GM21717 (cell line): ENCODE measurements around the gene PTGES.
"Not testable (repeated sequence)": the region's sequence is repeated elsewhere in the genome, so short reads cannot be mapped to it uniquely, and the experiment has no call there.

Experiments
- ATAC-seq: cut with Tn5 transposase; IDR thresholded peaks from one replicate; pipeline ENCODE4 v1.9.1; 2021; ENCODE audit warnings: mild to moderate bottlenecking, moderate library complexity; ENCODE audit not compliant: unreplicated experiment

The PTGES gene

DNA sequence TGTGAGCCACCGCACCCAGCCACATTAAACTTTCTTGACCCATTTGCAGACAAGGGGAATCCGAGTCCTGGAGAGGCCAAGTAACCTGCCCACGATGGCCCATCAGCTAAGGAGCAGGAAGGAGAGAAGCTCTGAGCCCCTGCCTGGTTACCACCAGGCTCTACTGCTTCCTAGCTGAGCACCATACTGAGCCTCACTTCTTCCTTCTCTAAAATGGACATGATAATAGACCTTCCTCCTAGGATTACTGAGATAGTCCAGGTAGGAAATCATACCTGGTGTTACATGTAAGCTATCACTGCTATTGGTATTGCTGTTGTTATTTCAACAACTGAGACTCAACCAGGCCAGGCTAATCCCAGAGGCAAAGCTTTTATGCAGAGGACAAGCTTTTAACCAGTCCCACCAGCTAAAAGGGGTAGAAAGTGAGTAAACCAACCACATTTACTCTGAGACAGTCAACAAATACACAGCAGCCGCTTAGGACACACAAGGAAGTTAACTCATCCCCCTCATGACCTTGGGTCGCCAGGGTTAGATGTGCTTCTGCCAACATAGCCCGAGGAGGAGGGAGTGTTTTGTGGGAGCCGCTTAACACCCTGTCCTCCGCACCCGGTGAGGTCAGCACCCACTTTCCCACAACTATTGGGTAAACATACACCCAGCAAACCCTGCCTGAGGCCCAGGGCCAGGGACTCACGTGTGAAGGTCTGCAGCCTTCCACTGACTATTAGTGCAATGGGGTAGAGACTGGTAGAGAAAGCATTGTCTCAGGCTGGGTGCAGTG, 20.6 kb upstream of the PTGES start:
- ATAC-seq = no peak

DNA sequence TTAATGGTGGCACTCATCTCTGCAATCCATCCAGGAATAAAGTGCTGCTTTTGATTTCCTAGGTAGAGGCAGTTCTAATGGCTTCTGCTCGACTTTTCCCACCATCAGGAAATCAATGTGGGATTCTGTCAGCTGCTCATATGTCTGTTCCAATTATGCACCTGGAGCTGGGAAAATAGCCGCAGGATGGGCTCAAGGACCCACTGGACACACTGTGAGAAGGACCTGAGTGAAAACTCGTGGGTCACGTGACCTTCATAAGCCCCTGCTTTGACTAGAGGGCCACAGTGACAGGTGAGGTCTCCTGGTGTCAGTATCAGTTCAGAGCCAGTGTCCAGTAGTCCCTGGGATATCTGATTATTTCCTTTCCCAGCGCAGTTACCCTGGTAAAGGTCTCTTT, 17.9 kb upstream of the PTGES start:
- no peak for ATAC-seq

DNA sequence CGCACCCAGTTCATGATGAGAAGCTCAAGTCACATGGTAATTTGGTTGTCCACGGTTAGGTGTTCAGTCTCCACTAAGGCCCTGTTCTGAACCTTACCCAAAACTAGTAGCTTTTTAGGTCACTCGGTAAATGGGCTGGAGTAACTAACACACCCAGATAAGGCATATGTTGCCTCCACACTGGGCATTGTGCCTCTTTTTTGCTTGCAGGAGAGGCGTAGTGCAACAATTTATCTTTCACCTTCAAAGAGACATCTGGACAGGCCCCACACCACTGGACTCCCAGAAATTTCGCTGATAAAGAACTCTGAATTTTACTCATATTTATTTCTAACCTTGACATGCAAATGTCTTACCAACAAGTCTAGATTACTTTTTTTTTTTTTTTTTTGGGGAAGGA, 16.8 kb upstream of the PTGES start:
- ATAC-seq = no peak

DNA sequence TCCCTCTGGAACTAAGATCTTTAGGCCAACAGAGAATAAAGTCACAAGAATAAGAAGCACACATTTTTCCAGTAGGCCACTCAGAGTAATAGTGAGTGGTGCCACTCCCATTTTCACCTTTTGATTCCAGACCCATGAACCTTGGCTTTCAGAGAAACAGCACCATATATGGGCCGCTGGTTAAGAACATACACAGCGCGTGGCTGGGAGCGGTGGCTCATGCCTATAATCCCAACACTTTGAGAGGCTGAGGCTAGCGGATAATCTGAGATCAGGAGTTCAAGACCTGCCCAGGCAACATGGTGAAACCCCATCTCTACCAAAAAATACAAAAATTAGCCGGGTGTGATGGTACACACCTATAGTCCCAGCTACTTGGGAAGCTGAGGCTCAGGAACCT, 15.6 kb upstream of the PTGES start:
- no peak for ATAC-seq

DNA sequence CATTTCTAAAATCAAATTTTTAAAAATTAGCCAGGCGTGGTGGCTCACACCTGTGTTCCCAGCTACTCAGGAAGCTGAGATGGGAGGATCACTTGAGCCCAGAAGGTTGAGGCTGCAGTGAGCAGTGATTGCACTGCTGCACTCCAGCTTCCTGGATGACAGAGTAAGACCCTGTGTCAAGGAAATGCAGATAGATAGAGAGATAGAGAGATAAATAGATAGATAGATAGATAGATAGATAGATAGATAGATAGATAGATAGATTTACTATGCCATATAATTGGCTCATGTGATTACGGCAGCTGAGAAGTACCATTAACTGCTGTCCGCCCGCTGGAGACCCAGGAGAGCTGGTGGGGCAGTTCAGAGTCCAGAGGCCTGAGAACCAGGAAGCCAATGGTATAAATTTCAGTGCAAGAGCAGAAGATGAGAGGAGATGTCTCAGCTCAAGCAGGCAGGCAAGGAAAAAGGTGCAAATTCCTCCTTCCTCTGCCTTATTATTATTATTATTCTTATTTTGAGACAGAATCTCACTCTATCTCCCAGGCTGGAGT, 13.0 kb upstream of the PTGES start:
- ATAC-seq = no peak

DNA sequence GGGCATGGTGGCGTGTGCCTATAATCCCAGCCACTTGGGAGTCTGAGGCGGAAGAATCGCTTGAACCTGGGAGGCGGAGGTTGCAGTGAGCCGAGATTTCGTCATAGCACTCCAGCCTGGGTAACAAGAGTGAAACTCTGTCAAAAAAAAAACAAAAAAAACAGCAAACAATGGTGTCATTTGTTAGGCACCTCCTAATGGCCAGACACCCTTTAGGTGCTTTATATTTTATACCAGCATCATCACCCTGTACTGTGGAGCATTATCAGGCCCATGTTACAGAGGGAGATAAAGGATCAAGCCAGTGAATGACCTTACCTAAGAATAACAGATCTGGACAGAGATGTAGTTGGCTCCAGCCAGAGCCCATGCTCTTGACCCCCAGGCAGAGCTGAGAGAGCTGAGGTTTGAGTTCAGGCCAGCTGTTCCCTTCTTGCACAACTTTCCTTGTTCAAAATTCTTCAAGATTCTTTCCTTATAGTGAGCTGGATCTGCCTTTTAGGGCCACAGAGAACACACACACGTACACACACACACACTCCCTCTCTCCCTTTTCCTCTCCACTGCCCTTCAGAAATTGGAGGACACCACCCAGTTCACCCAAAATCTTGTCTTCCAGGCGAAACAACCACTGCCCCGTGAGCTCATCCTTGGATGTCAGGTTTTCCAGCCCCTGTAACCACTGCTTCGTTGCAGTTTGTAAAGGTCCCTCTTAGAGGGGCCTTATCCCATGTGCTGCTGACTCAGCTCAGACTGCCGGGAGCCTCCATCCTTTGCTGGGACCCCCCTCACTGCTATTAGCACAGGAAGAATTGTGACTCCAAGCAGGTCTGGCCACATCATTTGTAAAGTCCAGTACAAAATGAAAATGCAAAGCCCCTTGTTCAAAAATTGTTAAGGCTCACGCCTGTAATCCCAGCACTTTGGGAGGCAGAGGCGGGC, 10.4 kb upstream of the PTGES start:
- no peak for ATAC-seq

DNA sequence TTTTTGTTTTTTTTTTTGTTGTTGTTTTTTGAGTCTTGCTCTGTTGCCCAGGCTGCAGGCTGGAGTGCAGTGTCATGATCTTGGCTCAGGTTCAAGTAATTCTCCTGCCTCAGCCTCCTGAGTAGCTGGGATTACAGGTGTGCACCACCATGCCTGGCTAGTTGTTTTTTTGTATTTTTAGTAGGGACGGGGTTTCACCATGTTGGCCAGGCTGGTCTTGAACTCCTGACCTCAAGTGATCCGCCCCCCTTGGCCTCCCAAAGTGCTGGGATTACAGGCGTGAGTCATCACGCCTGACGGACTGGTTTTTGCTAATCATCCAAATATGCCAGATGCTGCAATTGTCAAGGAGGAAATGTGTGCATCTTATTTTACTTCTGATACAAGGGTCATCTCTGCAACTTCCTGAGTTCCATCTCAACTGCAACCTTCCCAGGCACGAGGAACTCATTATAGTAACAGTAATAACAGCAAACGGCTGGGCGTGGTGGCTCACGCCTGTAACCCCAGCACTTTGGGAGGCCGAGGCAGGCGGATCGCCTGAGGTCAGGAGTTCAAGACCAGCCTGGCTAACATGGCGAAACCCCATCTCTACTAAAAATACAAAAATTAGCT, 9.6 kb upstream of the PTGES start:
- not testable (repeated sequence) for ATAC-seq

DNA sequence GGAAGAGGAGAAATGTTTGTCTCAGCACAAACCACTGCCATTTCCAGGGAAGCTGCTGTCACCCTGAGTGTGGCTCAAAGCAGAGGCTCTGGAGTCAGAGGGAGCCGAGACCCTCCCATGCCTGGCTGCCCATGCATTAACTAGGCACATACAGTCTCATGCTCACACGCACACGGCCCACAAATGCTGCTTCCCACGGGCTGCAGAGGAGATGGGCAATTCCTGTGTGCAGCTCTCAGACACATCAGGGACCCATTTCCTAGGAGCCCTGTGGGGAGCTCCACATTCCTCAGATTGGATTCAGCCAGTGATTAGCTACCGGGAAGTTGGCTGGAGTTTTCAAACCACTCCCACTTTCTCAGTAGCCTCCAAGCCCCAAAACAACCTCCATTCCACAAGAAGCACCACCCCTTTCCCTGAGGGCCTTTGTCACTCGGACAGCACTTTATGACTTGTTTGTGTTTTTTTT, 9.1 kb upstream of the PTGES start:
- ATAC-seq = no peak

DNA sequence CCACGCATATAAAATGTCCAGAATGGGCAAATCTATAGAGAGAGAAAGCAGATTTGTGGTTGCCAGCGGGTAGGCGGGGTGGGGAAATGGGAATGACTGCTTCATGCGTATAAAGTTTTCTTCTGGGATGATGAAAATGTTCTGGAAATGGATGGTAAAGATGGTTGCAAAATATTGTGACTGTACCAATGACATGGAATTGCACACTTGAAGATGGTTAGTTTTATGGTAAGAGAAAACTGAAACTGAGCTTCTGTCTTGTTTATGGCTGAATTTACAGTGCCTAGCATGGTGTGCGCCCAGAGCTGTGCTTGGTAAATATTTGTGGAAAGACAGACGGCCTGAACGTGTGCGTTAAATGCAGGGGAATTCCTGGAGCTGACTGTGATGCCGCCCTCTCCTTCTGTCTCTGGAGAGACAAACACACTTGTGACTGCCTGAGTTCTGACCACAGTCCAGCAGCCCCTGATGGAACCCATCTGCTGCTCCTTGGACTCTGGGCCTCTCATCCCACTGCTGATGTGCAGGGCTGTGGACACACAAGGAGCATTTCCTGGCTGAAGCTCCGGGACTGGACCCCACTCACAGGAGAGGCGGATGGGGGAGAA, 8.6 kb upstream of the PTGES start:
- ATAC-seq = no peak

DNA sequence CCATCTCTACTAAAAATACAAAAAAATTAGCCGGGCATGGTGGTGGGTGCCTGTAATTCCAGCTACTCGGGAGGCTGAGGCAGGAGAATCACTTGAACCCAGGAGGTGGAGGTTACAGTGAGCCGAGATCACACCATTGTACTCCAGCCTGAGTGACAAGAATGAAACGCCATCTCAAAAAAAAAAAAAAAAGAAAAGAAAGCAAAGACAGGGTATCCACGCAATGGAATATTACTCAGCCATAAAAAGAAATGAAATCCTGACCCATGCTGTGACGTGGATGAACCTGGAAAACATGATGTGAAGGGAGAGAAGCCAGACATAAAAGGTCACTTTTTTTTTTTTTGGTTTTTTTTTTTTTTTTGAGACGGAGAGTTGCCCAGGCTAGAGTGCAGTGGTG, 7.9 kb upstream of the PTGES start:
- ATAC-seq = not testable (repeated sequence)

DNA sequence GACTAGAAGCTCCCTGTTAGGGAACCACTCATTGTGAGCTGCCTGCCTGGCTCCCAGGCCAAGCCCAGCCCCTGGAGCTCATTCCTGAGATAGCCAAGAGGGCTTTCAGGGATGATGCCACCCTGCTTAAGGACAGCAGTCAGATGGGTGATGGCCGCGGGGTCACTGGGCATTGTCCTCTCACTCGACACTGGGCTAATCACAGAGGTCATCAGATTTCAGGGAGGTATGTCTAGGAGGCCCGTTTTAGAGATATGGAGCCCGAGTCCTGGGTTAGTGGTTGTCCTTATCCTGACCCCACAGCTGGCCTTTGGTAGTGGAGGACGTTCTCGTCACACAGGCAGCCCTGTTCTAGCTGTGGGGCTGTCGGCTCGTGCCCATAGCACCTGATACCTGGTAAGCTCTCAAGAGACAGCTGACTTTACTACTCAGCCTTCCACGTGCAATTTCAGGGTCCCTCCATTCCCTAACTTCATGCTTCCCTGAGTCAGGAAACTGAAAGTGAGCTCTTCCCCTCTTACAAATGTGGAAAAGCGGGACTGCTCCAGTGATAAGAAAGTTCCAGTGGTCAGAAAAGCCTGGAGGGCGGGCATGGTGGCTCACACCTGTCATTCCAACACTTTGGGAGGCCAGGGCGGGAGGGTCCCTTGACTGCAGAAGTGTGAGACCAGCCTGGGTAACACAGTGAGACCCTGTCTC, 7.1 kb upstream of the PTGES start:
- ATAC-seq = no peak

DNA sequence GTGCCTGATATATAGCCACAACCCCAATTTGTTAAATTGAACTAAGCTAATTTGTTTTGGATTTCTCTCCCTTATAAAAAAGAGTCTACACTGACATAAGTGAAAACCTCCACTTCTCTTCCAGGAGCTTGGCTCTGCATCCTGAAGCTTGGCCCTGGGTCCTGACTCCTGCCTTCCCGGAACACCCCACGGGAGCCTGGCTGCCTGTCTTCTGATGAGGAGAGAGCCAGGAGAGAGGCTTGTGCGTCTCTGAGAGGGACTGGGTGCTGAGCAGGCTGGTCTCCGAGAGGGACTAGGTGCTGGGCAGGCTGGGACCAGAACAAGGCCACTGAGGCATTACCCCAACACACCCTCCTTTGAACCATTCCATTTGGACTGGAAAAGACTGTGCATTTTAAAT, 6.5 kb upstream of the PTGES start:
- ATAC-seq = no peak

DNA sequence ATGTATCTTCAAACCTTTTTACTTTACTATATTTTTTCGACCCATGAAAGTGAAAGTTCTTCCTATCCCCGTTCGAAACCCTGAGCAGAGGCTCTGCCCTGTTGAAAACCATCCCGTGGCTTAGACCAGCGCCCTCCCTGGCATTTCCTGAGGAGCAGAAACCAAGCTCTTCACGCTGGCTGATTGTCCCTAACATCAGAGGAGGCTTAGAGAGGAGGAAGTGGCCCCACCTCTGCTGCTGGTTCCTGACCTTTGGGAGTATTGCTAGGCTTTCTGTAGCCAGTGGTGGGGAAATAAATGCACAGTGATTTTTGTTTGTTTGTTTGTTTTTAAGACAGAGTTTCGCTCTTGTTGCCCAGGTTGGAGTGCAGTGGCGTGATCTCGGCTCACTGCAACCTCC, 4.2 kb upstream of the PTGES start:
- ATAC-seq = no peak

DNA sequence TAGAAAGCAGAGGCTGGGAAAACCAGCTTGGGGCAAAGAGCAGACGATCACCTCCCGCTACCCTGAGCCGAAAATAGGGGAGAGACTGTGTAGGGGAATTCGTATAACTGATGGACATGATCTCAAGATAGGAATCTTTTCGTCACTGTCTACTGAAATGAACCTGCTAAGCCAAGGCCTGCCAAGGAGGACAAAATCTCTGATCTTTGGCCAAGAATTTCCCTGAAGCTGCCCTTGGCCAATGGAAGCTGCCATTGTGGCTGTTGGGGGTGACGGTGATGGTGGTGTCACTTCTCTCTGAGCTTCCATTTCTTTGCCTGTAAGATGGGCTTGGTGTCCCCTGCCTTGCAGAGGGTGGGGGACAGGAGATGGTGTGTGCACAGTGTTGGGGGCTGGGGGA, 3.3 kb upstream of the PTGES start:
- no peak for ATAC-seq

DNA sequence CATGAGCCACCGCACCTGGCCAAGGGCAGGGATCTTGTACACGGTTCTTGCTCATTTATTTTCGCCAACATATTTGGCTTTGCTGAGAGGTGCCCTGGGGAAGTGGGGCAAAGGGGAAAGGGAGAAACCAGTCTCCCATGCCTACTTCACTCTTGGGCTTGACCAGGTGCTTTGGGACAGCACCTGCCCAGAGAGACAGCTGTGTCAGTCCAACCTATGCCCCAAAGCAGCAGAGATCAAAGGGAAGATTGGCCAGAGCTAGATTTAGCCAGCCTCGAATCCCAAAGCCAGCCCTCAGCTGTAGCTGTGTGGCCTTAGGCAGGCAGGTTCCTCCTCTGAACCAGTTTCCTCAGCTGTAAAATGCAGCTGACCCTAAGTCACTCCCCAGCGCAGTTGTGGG, 2.3 kb upstream of the PTGES start:
- ATAC-seq = no peak

DNA sequence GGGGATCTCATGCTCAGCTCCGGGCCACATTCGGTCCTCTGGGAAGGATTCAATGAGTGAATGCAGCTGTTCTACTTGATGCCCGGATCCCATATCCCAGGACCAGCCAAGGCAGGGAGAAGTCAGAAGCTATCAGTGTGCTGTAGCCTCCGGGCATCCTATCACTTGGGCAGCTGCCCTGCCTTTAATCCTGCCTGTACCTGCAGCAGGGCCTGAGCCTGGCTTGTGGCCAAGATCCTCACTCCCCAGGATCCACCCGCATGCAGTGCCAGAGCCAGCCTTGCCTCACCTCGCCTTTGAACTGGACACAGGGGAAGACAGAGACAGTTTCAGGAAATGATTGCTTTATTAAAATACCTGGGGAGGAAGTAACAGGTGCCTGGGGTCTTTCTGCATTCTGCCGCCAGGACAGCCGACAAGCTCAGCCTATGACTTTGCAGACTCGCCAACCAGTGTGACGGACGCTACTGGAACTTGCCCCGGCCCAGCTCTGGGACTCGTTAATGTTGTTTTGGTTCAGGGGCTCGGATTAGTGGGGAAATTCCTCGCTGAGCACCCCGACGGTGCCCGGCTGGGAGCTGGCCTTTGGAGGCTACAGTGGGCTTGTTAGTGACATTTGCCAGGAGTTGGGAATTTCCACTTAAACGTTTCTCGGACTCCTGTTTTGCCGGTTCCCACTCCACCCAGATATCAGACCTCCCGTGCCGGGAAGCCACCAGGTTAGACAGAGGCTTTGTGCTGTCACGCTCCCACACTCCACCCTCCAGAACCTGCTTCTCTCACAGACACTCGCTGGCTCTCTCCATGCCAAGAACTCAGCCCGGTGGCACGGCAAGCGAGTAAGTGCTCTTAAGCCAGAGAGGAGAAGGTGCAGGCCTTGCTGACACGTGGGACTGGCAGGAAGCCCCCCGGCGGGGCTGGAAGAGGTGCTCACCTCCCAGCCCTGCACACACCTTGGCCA, 721 bp downstream of the PTGES start:
- no peak for ATAC-seq

DNA sequence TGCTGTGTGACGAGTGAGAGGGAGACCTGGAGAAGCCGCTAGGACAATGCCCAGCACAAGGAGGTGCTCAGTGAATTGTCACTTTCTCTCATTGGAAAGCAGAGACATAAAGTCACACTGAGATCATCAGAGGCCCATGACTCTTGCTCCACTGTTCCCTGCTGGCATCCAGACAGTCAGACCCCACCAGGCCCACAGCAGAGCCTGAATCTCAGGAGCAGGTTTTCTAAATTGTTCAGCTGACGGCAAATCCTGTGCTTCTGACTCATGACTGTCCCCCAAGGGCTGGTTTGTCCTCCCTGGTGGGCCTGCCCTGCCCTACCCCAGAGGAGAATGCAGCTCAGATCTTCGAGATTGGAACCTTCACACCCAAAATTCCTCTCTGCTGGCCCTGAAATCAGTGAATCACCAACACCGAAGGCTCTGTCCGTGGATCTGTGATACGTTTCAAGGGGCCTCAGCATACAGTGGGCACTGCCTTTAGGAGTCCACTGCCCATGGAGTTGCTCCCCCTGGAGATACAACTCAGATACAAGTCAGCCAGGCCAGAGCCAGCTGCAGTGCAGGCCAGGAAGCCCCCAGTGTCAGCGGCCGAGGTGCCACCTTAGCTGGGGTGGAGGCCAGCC, 2.7 kb downstream of the PTGES start:
- ATAC-seq = no peak

DNA sequence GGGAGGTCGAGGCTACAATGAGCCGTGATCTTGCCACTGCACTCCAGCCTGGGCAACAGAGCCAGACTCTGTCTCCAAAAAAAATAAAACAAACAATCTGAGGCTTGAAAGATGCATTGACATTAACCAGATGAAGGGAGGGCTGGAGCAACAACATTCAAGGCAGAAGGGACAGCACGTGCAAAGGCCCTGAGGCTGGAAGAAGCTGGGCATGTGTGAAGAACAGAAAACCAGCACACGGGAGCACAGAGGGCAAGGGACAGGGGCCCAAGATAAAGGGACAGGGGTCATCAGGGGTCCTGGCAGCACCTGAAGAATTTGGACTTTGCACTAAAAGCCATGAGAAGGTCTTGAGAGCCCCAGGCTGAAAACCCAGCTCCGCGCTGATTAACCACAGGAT, 3.3 kb downstream of the PTGES start:
- ATAC-seq = no peak

DNA sequence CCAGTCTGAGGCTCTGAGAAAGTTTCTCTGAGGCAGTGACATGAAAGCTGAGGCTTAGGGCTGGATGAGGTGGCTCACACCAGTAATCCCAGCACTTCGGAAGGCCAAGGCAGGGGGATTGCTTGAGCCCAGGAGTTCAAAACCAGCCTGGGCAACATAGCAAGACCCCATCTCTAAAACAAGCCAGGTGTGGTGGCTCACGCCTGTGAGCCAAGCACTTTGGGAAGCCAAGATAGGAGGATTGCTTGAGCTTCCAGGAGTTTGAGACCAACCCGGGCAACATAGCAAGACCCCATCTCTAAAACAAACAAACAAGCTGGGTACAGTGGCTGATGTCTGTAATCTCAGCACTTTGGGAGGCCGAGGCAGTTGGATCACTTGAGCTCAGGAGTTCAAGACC, 3.8 kb downstream of the PTGES start:
- ATAC-seq = not testable (repeated sequence)
